H9 (cell line): Measurements from ENCODE around the gene EGFR. TPM values are rescaled to one million over a fixed set of nuclear protein-coding genes. Genes with fewer than 3 reads are reported as not detected.

Experiments
- DNase-seq: peaks from one replicate; pipeline ENCODE4 v3.0.0-alpha.2; 2017
- H2AFZ ChIP-seq: one replicate; pipeline ENCODE4 v1.6.1; 2013; ENCODE audit warnings: mild to moderate bottlenecking, low read length, control low read depth, moderate library complexity
- H2AK5ac ChIP-seq: 2 replicates; pipeline ENCODE4 v1.6.1; 2013; ENCODE audit warnings: low read length, control low read depth, mixed read lengths; ENCODE audit not compliant: insufficient read length
- H2BK120ac ChIP-seq: one replicate; pipeline ENCODE4 v1.6.1; 2013; ENCODE audit warnings: low read depth, mild to moderate bottlenecking, low read length, control low read depth, inconsistent platforms; ENCODE audit not compliant: poor library complexity, severe bottlenecking
- H2BK12ac ChIP-seq: 2 replicates; pipeline ENCODE4 v1.6.1; 2013; ENCODE audit warnings: low read length, control low read depth, mixed read lengths, low read depth; ENCODE audit not compliant: insufficient read length
- H2BK15ac ChIP-seq: 2 replicates; pipeline ENCODE4 v1.6.1; 2013; ENCODE audit warnings: low read depth, low read length, control low read depth
- H2BK20ac ChIP-seq: one replicate; pipeline ENCODE4 v1.6.1; 2013; ENCODE audit warnings: low read depth, mild to moderate bottlenecking, low read length, control low read depth, inconsistent platforms; ENCODE audit not compliant: poor library complexity, severe bottlenecking
- H2BK5ac ChIP-seq: 2 replicates; pipeline ENCODE4 v1.6.1; 2013; ENCODE audit warnings: low read length, control low read depth, mixed read lengths; ENCODE audit not compliant: insufficient read length
- H3K14ac ChIP-seq: 2 replicates; pipeline ENCODE4 v1.6.1; 2013; ENCODE audit warnings: low read length, control low read depth; ENCODE audit not compliant: insufficient read depth
- H3K18ac ChIP-seq: 2 replicates; pipeline ENCODE4 v1.6.1; 2013; ENCODE audit warnings: low read depth, mild to moderate bottlenecking, mixed read lengths, low read length, control low read depth; ENCODE audit not compliant: insufficient read length
- H3K23ac ChIP-seq: 2 replicates; pipeline ENCODE4 v1.6.1; 2013; ENCODE audit warnings: low read length, control low read depth, mixed read lengths, low read depth; ENCODE audit not compliant: insufficient read length
- H3K23me2 ChIP-seq: 2 replicates; pipeline ENCODE4 v1.6.1; 2013; ENCODE audit warnings: low read depth, mild to moderate bottlenecking, mixed read lengths, low read length, control low read depth; ENCODE audit not compliant: insufficient read length, poor library complexity, severe bottlenecking
- H3K27ac ChIP-seq: 2 replicates; pipeline ENCODE4 v1.5.1; 2013; ENCODE audit warnings: low read length, control low read depth, mixed read lengths, low read depth; ENCODE audit not compliant: insufficient read length
- H3K27me3 ChIP-seq: 2 replicates; pipeline ENCODE4 v1.6.1; 2013; ENCODE audit warnings: low read length, control low read depth, inconsistent platforms; ENCODE audit not compliant: insufficient read depth
- H3K4ac ChIP-seq: 2 replicates; pipeline ENCODE4 v1.6.1; 2013; ENCODE audit warnings: low read depth, mild to moderate bottlenecking, control low read depth, inconsistent platforms, low read length, moderate library complexity
- H3K4me1 ChIP-seq: 2 replicates; pipeline ENCODE4 v1.6.1; 2013; ENCODE audit warnings: low read length, control low read depth, inconsistent platforms; ENCODE audit not compliant: insufficient read depth
- H3K4me2 ChIP-seq: 2 replicates; pipeline ENCODE4 v1.6.1; 2013; ENCODE audit warnings: low read length, control low read depth, mixed read lengths; ENCODE audit not compliant: insufficient read length, insufficient read depth
- H3K56ac ChIP-seq: 2 replicates; pipeline ENCODE4 v1.6.1; 2013; ENCODE audit warnings: low read depth, mild to moderate bottlenecking, mixed read lengths, low read length, control low read depth; ENCODE audit not compliant: insufficient read length
- H3K79me1 ChIP-seq: 2 replicates; pipeline ENCODE4 v1.6.1; 2013; ENCODE audit warnings: low read depth, mild to moderate bottlenecking, moderate library complexity, low read length, control low read depth, inconsistent platforms; ENCODE audit not compliant: insufficient read depth, poor library complexity, severe bottlenecking
- H3K79me2 ChIP-seq: 2 replicates; pipeline ENCODE4 v1.6.1; 2013; ENCODE audit warnings: low read length, control low read depth, inconsistent platforms; ENCODE audit not compliant: insufficient read depth
- H3K9ac ChIP-seq: 2 replicates; pipeline ENCODE4 v1.6.1; 2013; ENCODE audit warnings: low read length, control low read depth, mixed read lengths; ENCODE audit not compliant: insufficient read length; ENCODE audit errors: extremely low read depth
- H3K9me3 ChIP-seq: one replicate; pipeline ENCODE4 v1.6.1; 2013; ENCODE audit warnings: low read depth, low read length, inconsistent platforms; ENCODE audit not compliant: control insufficient read depth
- H3T11ph ChIP-seq: one replicate; pipeline ENCODE4 v1.6.1; 2013; ENCODE audit warnings: mild to moderate bottlenecking, low read length, control low read depth, inconsistent platforms
- H4K20me1 ChIP-seq: one replicate; pipeline ENCODE4 v1.6.1; 2013; ENCODE audit not compliant: control insufficient read depth, insufficient read length, insufficient read depth
- H4K5ac ChIP-seq: 2 replicates; pipeline ENCODE4 v1.6.1; 2013; ENCODE audit warnings: low read depth, mild to moderate bottlenecking, mixed read lengths, low read length, control low read depth; ENCODE audit not compliant: insufficient read length
- H4K8ac ChIP-seq: replicated peaks from 2 replicates; pipeline ENCODE4 v1.6.1; 2013; ENCODE audit warnings: low read length, control low read depth, mixed read lengths, low read depth; ENCODE audit not compliant: insufficient read length
- H4K91ac ChIP-seq: 2 replicates; pipeline ENCODE4 v1.6.1; 2013; ENCODE audit warnings: low read depth, mild to moderate bottlenecking, moderate library complexity, mixed read lengths, low read length, control low read depth; ENCODE audit not compliant: insufficient read length
- H3K27ac Mint-ChIP-seq, 3 experiments: 2 replicates in 2 of 3; 3 replicates in 1 of 3; pipeline ENCODE4 v1.8.0; 2020 to 2021; ENCODE audit warnings: mixed read lengths in 3 of 3, mild to moderate bottlenecking in 1 of 3, moderate library complexity in 1 of 3
- H3K27me3 Mint-ChIP-seq: 2 replicates; pipeline ENCODE4 v1.8.0; 2021; ENCODE audit warnings: low read depth, mild to moderate bottlenecking, moderate library complexity, mixed read lengths
- H3K36me3 Mint-ChIP-seq, 3 experiments: 2 replicates in 2 of 3; 3 replicates in 1 of 3; pipeline ENCODE4 v1.8.0; 2020 to 2021; ENCODE audit warnings: low read depth in 3 of 3, mixed read lengths in 3 of 3; ENCODE audit not compliant: insufficient read depth in 1 of 3
- H3K4me1 Mint-ChIP-seq, 2 experiments: 2 replicates each; pipeline ENCODE4 v1.8.0; 2020; ENCODE audit warnings: mixed read lengths in 2 of 2
- H3K4me3 Mint-ChIP-seq, 2 experiments: 2 replicates in 1 of 2; 3 replicates in 1 of 2; pipeline ENCODE4 v1.8.0; 2020 to 2021; ENCODE audit warnings: mild to moderate bottlenecking in 2 of 2, mixed read lengths in 2 of 2, moderate library complexity in 1 of 2
- H3K9me3 Mint-ChIP-seq, 2 experiments: 2 replicates in 1 of 2; 3 replicates in 1 of 2; pipeline ENCODE4 v1.8.0; 2020; ENCODE audit warnings: mild to moderate bottlenecking in 2 of 2, mixed read lengths in 2 of 2, moderate library complexity in 1 of 2
- WGBS: extraction: QIAGEN DNeasy Blood & Tissue Kit; methylation state at CpG from one replicate; pipeline ENCODE4 v1.1.7; 2013; ENCODE audit warnings: missing lambda C conversion rate, low lambda C conversion rate, mixed read lengths; ENCODE audit not compliant: insufficient read length; ENCODE audit errors: extremely low coverage; 5-methylcytosine and 5-hydroxymethylcytosine counted together
- total RNA-seq: library from RNA; stranded (reverse); gene quantifications from 2 replicates; pipeline ENCODE4 v1.2.1, GENCODE V29; 2021
- TF ChIP-seq, protein P1 (sequence below): fragments of 200-600 bp; sonication (generic); conservative IDR thresholded peaks from 3 replicates; pipeline ENCODE4 v1.8.0; 2021; ENCODE audit warnings: antibody characterized with exemption, mild to moderate bottlenecking

The EGFR gene
- total RNA-seq, 1 experiment from 2014 or later = 3.3 TPM

GRCh38 chr7:55224111-55224510 is 205.3 kb downstream of the EGFR start:
- no peak overlapping the region for H3K27ac Mint-ChIP-seq
- no peak overlapping the region for H3K27ac ChIP-seq

More at GRCh38 chr7:55224111-55224510, 205.3 kb downstream of the EGFR start:
- Histone ChIP-seq H4K8ac (no peak overlapping the region), H2BK15ac (no peak overlapping the region), H3K27me3 (no peaks in the 10 kb centered on the region), H3K79me1 (no peaks in the 10 kb centered on the region), H2BK120ac (no peak overlapping the region), H2BK5ac (no peak overlapping the region), H4K20me1 (no peaks in the 10 kb centered on the region), H4K91ac (no peak overlapping the region), H3K23me2 (no peaks in the 10 kb centered on the region), H3K4ac (no peak overlapping the region), H3K4me1 (no peaks in the 10 kb centered on the region), H3K14ac (no peak overlapping the region; the same call in 1 of the 2 replicates), H3K56ac (no peak overlapping the region), H2BK20ac (no peak overlapping the region), H3K9ac (no peak overlapping the region), H4K5ac (no peak overlapping the region), H3K79me2 (no peaks in the 10 kb centered on the region), H3K23ac (no peak overlapping the region), H3K18ac (no peak overlapping the region), H2AFZ (no peak overlapping the region), H2AK5ac (no peak overlapping the region), H3T11ph (no peak overlapping the region), H3K4me2 (no peak overlapping the region), H2BK12ac (no peak overlapping the region), H3K9me3 (no peaks in the 10 kb centered on the region)
- H3K36me3 Mint-ChIP-seq = no peaks in the 10 kb centered on the region
- H3K9me3 Mint-ChIP-seq = peaks cover 0 to 18% of the 10 kb centered on the region in 2 experiments; a peak in 3 of 5 replicates
- peaks cover 5% of the 10 kb centered on the region for H3K27me3 Mint-ChIP-seq
- TF ChIP-seq, protein P1, sequence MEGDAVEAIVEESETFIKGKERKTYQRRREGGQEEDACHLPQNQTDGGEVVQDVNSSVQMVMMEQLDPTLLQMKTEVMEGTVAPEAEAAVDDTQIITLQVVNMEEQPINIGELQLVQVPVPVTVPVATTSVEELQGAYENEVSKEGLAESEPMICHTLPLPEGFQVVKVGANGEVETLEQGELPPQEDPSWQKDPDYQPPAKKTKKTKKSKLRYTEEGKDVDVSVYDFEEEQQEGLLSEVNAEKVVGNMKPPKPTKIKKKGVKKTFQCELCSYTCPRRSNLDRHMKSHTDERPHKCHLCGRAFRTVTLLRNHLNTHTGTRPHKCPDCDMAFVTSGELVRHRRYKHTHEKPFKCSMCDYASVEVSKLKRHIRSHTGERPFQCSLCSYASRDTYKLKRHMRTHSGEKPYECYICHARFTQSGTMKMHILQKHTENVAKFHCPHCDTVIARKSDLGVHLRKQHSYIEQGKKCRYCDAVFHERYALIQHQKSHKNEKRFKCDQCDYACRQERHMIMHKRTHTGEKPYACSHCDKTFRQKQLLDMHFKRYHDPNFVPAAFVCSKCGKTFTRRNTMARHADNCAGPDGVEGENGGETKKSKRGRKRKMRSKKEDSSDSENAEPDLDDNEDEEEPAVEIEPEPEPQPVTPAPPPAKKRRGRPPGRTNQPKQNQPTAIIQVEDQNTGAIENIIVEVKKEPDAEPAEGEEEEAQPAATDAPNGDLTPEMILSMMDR = no peak
- WGBS = no CpG with 5 or more reads among the region's 5 CpGs
- H3K4me3 Mint-ChIP-seq = no peak overlapping the region
- DNase-seq = no peak
- H3K4me1 Mint-ChIP-seq = no peaks in the 10 kb centered on the region
